ENCODE measurements around the gene DNMT1.
A peak's percentile ranks its signal among the peaks of the same experiment; 100 is the strongest.
"Not testable (repeated sequence)": the region's sequence is repeated elsewhere in the genome, so short reads cannot be mapped to it uniquely, and the experiment has no call there.

Gene DNMT1

GRCh38 chr19:10222201-10222890, 27.6 kb upstream of the DNMT1 start:
- no peak for DNase-seq (ENCODE audit: low spot score)

- no peak for DNase-seq (ENCODE audit: low spot score)
Observed at GRCh38 chr19:10220695-10221094, 25.9 kb upstream of the DNMT1 start.

- peak; percentile 53 for DNase-seq (ENCODE audit: low spot score)
Observed at GRCh38 chr19:10219678-10220077, 24.9 kb upstream of the DNMT1 start.

GRCh38 chr19:10217085-10217484, 22.3 kb upstream of the DNMT1 start:
- no peak for DNase-seq (ENCODE audit: low spot score)

GRCh38 chr19:10214784-10215183, 20.0 kb upstream of the DNMT1 start:
- no peak for DNase-seq (ENCODE audit: low spot score)

- no peak for DNase-seq (ENCODE audit: low spot score)
Observed at GRCh38 chr19:10211691-10212090, 16.9 kb upstream of the DNMT1 start.

- no peak for DNase-seq (ENCODE audit: low spot score)
Observed at GRCh38 chr19:10211061-10211460, 16.3 kb upstream of the DNMT1 start.

- DNase-seq (ENCODE audit: low spot score), result no peak
Observed at GRCh38 chr19:10209315-10209714, 14.6 kb upstream of the DNMT1 start.

- DNase-seq (ENCODE audit: low spot score), result no peak
Observed at GRCh38 chr19:10207026-10207425, 12.3 kb upstream of the DNMT1 start.

- DNase-seq (ENCODE audit: low spot score), result no peak
Observed at GRCh38 chr19:10206226-10206885, 11.6 kb upstream of the DNMT1 start.

- no peak for DNase-seq (ENCODE audit: low spot score)
Observed at GRCh38 chr19:10205636-10206035, 10.9 kb upstream of the DNMT1 start.

- DNase-seq (ENCODE audit: low spot score), result no peak
Observed at GRCh38 chr19:10203686-10204085, 8.9 kb upstream of the DNMT1 start.

- DNase-seq (ENCODE audit: low spot score), result no peak
Observed at GRCh38 chr19:10201176-10201575, 6.4 kb upstream of the DNMT1 start.

- DNase-seq (ENCODE audit: low spot score), result not testable (repeated sequence)
Observed at GRCh38 chr19:10200101-10200500, 5.3 kb upstream of the DNMT1 start.

- DNase-seq (ENCODE audit: low spot score), result not testable (repeated sequence)
Observed at GRCh38 chr19:10198889-10199644, 4.3 kb upstream of the DNMT1 start.

GRCh38 chr19:10195199-10195519, 406 bp upstream of the DNMT1 start:
- DNase-seq (ENCODE audit: low spot score), result no peak

GRCh38 chr19:10193790-10194499, 808 bp downstream of the DNMT1 start:
- peak; percentile 18 for DNase-seq (ENCODE audit: low spot score)

- no peak for DNase-seq (ENCODE audit: low spot score)
Observed at GRCh38 chr19:10192922-10193321, 1.8 kb downstream of the DNMT1 start.

- DNase-seq (ENCODE audit: low spot score), result no peak
Observed at GRCh38 chr19:10191347-10191746, 3.4 kb downstream of the DNMT1 start.

GRCh38 chr19:10190026-10190425, 4.7 kb downstream of the DNMT1 start:
- DNase-seq (ENCODE audit: low spot score), result no peak

GRCh38 chr19:10189616-10190015, 5.1 kb downstream of the DNMT1 start:
- DNase-seq (ENCODE audit: low spot score), result no peak

- no peak for DNase-seq (ENCODE audit: low spot score)
Observed at GRCh38 chr19:10187315-10187714, 7.4 kb downstream of the DNMT1 start.

- no peak for DNase-seq (ENCODE audit: low spot score)
Observed at GRCh38 chr19:10184636-10185035, 10.1 kb downstream of the DNMT1 start.
